Measurements from ENCODE around the gene KRT34.
"Not testable (repeated sequence)": the region's sequence is repeated elsewhere in the genome, so short reads cannot be mapped to it uniquely, and the experiment has no call there.

Gene KRT34

GRCh38 chr17:41383690-41384089, 1.6 kb upstream of the KRT34 start:
- Histone ChIP-seq H3K36me3 (ENCODE audit: control insufficient read depth, insufficient read depth, low read length) (no peaks in the 10 kb centered on the region), H3K9me3 (ENCODE audit: control insufficient read depth, low read length) (no peaks in the 10 kb centered on the region), H3K9ac (ENCODE audit: low read length) (no peak overlapping the region), H3K4me3 (ENCODE audit: low read length) (no peak overlapping the region), H3K27me3 (ENCODE audit: control insufficient read depth, insufficient read depth, low read length) (peaks cover 4% of the 10 kb centered on the region), H3K4me1 (ENCODE audit: control insufficient read depth, insufficient read depth, low read length) (no peaks in the 10 kb centered on the region)

- Histone ChIP-seq H3K36me3 (ENCODE audit: control insufficient read depth, insufficient read depth, low read length) (no peaks in the 10 kb centered on the region), H3K4me3 (ENCODE audit: low read length) (no peak overlapping the region), H3K9me3 (ENCODE audit: control insufficient read depth, low read length) (no peaks in the 10 kb centered on the region), H3K27me3 (ENCODE audit: control insufficient read depth, insufficient read depth, low read length) (peaks cover 4% of the 10 kb centered on the region), H3K9ac (ENCODE audit: low read length) (no peak overlapping the region), H3K4me1 (ENCODE audit: control insufficient read depth, insufficient read depth, low read length) (no peaks in the 10 kb centered on the region)
Observed at GRCh38 chr17:41382394-41382793, 288 bp upstream of the KRT34 start.

- H3K27me3 ChIP-seq (ENCODE audit: control insufficient read depth, insufficient read depth, low read length); H3K9me3 ChIP-seq (ENCODE audit: control insufficient read depth, low read length); H3K36me3 ChIP-seq (ENCODE audit: control insufficient read depth, insufficient read depth, low read length); H3K9ac ChIP-seq (ENCODE audit: low read length); H3K4me1 ChIP-seq (ENCODE audit: control insufficient read depth, insufficient read depth, low read length); H3K4me3 ChIP-seq (ENCODE audit: low read length): not testable (repeated sequence)
Observed at GRCh38 chr17:41380091-41380490, 2.0 kb downstream of the KRT34 start.

- Histone ChIP-seq H3K9me3 (ENCODE audit: control insufficient read depth, low read length) (no peaks in the 10 kb centered on the region), H3K27me3 (ENCODE audit: control insufficient read depth, insufficient read depth, low read length) (peaks cover 4% of the 10 kb centered on the region), H3K4me1 (ENCODE audit: control insufficient read depth, insufficient read depth, low read length) (no peaks in the 10 kb centered on the region), H3K4me3 (ENCODE audit: low read length) (no peak overlapping the region), H3K36me3 (ENCODE audit: control insufficient read depth, insufficient read depth, low read length) (no peaks in the 10 kb centered on the region), H3K9ac (ENCODE audit: low read length) (no peak overlapping the region)
Observed at GRCh38 chr17:41377546-41377945, 4.6 kb downstream of the KRT34 start.

- no peaks in the 10 kb centered on the region for H3K36me3 ChIP-seq (ENCODE audit: control insufficient read depth, insufficient read depth, low read length)
- H3K4me3 ChIP-seq (ENCODE audit: low read length), result no peak within 1 kb of the TSS
- H3K4me1 ChIP-seq (ENCODE audit: control insufficient read depth, insufficient read depth, low read length), result no peaks in the 10 kb centered on the region
- no peaks in the 10 kb centered on the region for H3K9me3 ChIP-seq (ENCODE audit: control insufficient read depth, low read length)
- no peaks in the 10 kb centered on the region for H3K27me3 ChIP-seq (ENCODE audit: control insufficient read depth, insufficient read depth, low read length)
- no peak within 1 kb of the TSS for H3K9ac ChIP-seq (ENCODE audit: low read length)
Observed at GRCh38 chr17:41369713-41370112, 12.4 kb downstream of the KRT34 start, which contains the start of gene KRT33B. Gene KRT33B (minus strand): TSS chr17:41369813. CDS start chr17:41369750, 63 bp downstream.

- no peaks in the 10 kb centered on the region for H3K36me3 ChIP-seq (ENCODE audit: control insufficient read depth, insufficient read depth, low read length)
- H3K4me3 ChIP-seq (ENCODE audit: low read length), result no peak overlapping the region
- no peaks in the 10 kb centered on the region for H3K9me3 ChIP-seq (ENCODE audit: control insufficient read depth, low read length)
- no peak overlapping the region for H3K9ac ChIP-seq (ENCODE audit: low read length)
- no peaks in the 10 kb centered on the region for H3K27me3 ChIP-seq (ENCODE audit: control insufficient read depth, insufficient read depth, low read length)
- no peaks in the 10 kb centered on the region for H3K4me1 ChIP-seq (ENCODE audit: control insufficient read depth, insufficient read depth, low read length)
Observed at GRCh38 chr17:41369023-41369422, 13.1 kb downstream of the KRT34 start.

- Histone ChIP-seq H3K9ac (ENCODE audit: low read length) (no peak overlapping the region), H3K9me3 (ENCODE audit: control insufficient read depth, low read length) (no peaks in the 10 kb centered on the region), H3K36me3 (ENCODE audit: control insufficient read depth, insufficient read depth, low read length) (no peaks in the 10 kb centered on the region), H3K27me3 (ENCODE audit: control insufficient read depth, insufficient read depth, low read length) (no peaks in the 10 kb centered on the region), H3K4me3 (ENCODE audit: low read length) (no peak overlapping the region), H3K4me1 (ENCODE audit: control insufficient read depth, insufficient read depth, low read length) (no peaks in the 10 kb centered on the region)
Observed at GRCh38 chr17:41367426-41368075, 14.6 kb downstream of the KRT34 start.

- H3K36me3 ChIP-seq (ENCODE audit: control insufficient read depth, insufficient read depth, low read length), result no peaks in the 10 kb centered on the region
- H3K4me1 ChIP-seq (ENCODE audit: control insufficient read depth, insufficient read depth, low read length), result no peaks in the 10 kb centered on the region
- no peak overlapping the region for H3K9ac ChIP-seq (ENCODE audit: low read length)
- no peak overlapping the region for H3K4me3 ChIP-seq (ENCODE audit: low read length)
- H3K27me3 ChIP-seq (ENCODE audit: control insufficient read depth, insufficient read depth, low read length), result no peaks in the 10 kb centered on the region
- no peaks in the 10 kb centered on the region for H3K9me3 ChIP-seq (ENCODE audit: control insufficient read depth, low read length)
Observed at GRCh38 chr17:41366070-41366469, 16.0 kb downstream of the KRT34 start.

- Histone ChIP-seq H3K4me3 (ENCODE audit: low read length) (no peak overlapping the region), H3K36me3 (ENCODE audit: control insufficient read depth, insufficient read depth, low read length) (no peaks in the 10 kb centered on the region), H3K9me3 (ENCODE audit: control insufficient read depth, low read length) (no peaks in the 10 kb centered on the region), H3K9ac (ENCODE audit: low read length) (no peak overlapping the region), H3K4me1 (ENCODE audit: control insufficient read depth, insufficient read depth, low read length) (no peaks in the 10 kb centered on the region), H3K27me3 (ENCODE audit: control insufficient read depth, insufficient read depth, low read length) (no peaks in the 10 kb centered on the region)
Observed at GRCh38 chr17:41363881-41364280, 18.2 kb downstream of the KRT34 start.

GRCh38 chr17:41360296-41360995, 21.7 kb downstream of the KRT34 start:
- H3K4me1 ChIP-seq (ENCODE audit: control insufficient read depth, insufficient read depth, low read length), result no peaks in the 10 kb centered on the region
- no peaks in the 10 kb centered on the region for H3K36me3 ChIP-seq (ENCODE audit: control insufficient read depth, insufficient read depth, low read length)
- no peak overlapping the region for H3K9ac ChIP-seq (ENCODE audit: low read length)
- no peaks in the 10 kb centered on the region for H3K27me3 ChIP-seq (ENCODE audit: control insufficient read depth, insufficient read depth, low read length)
- no peak overlapping the region for H3K4me3 ChIP-seq (ENCODE audit: low read length)
- H3K9me3 ChIP-seq (ENCODE audit: control insufficient read depth, low read length), result no peaks in the 10 kb centered on the region

- Histone ChIP-seq H3K27me3 (ENCODE audit: control insufficient read depth, insufficient read depth, low read length) (no peaks in the 10 kb centered on the region), H3K4me1 (ENCODE audit: control insufficient read depth, insufficient read depth, low read length) (no peaks in the 10 kb centered on the region), H3K9me3 (ENCODE audit: control insufficient read depth, low read length) (no peaks in the 10 kb centered on the region), H3K36me3 (ENCODE audit: control insufficient read depth, insufficient read depth, low read length) (no peaks in the 10 kb centered on the region), H3K9ac (ENCODE audit: low read length) (no peak overlapping the region), H3K4me3 (ENCODE audit: low read length) (no peak overlapping the region)
Observed at GRCh38 chr17:41354536-41354935, 27.6 kb downstream of the KRT34 start.

GRCh38 chr17:41352597-41353366, 29.3 kb downstream of the KRT34 start:
- Histone ChIP-seq H3K36me3 (ENCODE audit: control insufficient read depth, insufficient read depth, low read length) (no peaks in the 10 kb centered on the region), H3K9ac (ENCODE audit: low read length) (no peak overlapping the region), H3K4me3 (ENCODE audit: low read length) (no peak overlapping the region), H3K4me1 (ENCODE audit: control insufficient read depth, insufficient read depth, low read length) (no peaks in the 10 kb centered on the region), H3K27me3 (ENCODE audit: control insufficient read depth, insufficient read depth, low read length) (no peaks in the 10 kb centered on the region), H3K9me3 (ENCODE audit: control insufficient read depth, low read length) (no peaks in the 10 kb centered on the region)

Data from mucosa of stomach (tissue), 1 donor.